HG02981 (cell line): ENCODE data around the gene SNRNP25.
A peak's percentile ranks its signal among the peaks of the same experiment; 100 is the strongest.
"Not testable (repeated sequence)": the region's sequence is repeated elsewhere in the genome, so short reads cannot be mapped to it uniquely, and the experiment has no call there.

Experiments
- ATAC-seq: cut with Tn5 transposase; IDR thresholded peaks from one replicate; pipeline ENCODE4 v1.9.1; 2021; ENCODE audit warnings: mild to moderate bottlenecking, moderate library complexity; ENCODE audit not compliant: unreplicated experiment

The SNRNP25 gene

GRCh38 chr16:53346-54236, at the start of gene SNRNP25, which contains the start of gene POLR3K:
TSS of gene SNRNP25 (plus strand) at chr16:53828. CDS start at chr16:54017, 189 bp downstream.
TSS of gene POLR3K (minus strand) at chr16:53608. CDS start at chr16:53586, 22 bp downstream.
- peak; percentile 89 for ATAC-seq

DNA sequence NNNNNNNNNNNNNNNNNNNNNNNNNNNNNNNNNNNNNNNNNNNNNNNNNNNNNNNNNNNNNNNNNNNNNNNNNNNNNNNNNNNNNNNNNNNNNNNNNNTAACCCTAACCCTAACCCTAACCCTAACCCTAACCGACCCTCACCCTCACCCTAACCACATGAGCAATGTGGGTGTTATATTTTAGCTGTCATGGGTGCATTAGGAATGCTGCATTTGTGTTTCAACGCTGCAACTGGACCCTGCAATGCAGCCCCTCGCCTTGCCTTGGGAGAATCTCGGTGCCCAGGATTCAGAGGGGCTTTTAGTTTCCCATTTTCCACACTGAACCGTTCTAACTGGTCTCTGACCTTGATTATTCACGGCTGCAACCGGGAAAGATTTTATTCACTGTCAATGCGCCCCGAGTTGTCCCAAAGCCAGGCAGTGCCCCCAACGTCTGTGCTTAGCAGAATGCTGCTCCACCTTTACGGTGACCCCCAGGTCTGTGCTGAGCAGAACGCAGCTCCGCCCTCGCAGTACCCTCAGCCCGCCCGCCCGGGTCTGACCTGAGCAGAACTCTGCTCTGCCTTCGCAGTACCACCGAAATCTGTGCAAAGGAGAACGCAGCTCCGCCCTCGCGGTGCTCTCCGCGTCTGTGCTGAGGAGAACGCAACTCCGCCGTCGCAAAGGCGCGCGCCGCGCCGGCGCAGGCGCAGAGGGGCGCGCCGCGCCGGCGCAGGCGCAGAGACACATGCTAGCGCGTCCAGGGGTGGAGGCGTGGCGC, 43.5 kb upstream of the SNRNP25 start:
- no peak for ATAC-seq

DNA sequence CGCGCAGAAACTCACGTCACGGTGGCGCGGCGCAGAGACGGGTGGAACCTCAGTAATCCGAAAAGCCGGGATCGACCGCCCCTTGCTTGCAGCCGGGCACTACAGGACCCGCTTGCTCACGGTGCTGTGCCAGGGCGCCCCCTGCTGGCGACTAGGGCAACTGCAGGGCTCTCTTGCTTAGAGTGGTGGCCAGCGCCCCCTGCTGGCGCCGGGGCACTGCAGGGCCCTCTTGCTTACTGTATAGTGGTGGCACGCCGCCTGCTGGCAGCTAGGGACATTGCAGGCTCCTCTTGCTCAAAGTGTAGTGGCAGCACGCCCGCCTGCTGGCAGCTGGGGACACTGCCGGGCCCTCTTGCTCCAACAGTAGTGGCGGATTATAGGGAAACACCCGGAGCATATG, 42.9 kb upstream of the SNRNP25 start:
- ATAC-seq: not testable (repeated sequence)

- not testable (repeated sequence) for ATAC-seq
Observed at GRCh38 chr16:17062-17765, 36.4 kb upstream of the SNRNP25 start.

- ATAC-seq: not testable (repeated sequence)
Observed at GRCh38 chr16:20886-21285, 32.7 kb upstream of the SNRNP25 start.

- not testable (repeated sequence) for ATAC-seq
Observed at GRCh38 chr16:24151-24550, 29.5 kb upstream of the SNRNP25 start.

DNA sequence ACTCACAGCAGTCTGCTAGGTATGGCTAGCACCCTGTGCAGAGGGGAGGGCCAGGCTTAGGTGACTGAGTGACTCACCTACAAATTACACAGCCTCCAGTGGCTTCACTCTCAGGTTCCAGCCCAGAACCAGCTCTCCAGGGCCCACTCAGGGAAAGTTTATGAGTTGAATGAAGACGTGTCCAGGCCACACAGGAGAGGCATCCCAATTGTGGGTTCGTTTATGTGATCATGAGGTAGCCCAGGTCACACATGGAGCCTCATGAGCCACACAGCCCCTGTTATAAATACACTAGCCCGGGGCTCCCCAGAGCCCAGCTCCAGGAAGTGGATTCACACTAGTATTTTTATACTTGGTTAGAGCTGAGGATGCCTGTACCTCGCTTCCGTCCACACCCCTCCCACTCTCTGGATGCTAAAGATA, 27.7 kb upstream of the SNRNP25 start:
- peak; percentile 55 for ATAC-seq

- ATAC-seq: not testable (repeated sequence)
Observed at GRCh38 chr16:30627-31026, 23.0 kb upstream of the SNRNP25 start.

DNA sequence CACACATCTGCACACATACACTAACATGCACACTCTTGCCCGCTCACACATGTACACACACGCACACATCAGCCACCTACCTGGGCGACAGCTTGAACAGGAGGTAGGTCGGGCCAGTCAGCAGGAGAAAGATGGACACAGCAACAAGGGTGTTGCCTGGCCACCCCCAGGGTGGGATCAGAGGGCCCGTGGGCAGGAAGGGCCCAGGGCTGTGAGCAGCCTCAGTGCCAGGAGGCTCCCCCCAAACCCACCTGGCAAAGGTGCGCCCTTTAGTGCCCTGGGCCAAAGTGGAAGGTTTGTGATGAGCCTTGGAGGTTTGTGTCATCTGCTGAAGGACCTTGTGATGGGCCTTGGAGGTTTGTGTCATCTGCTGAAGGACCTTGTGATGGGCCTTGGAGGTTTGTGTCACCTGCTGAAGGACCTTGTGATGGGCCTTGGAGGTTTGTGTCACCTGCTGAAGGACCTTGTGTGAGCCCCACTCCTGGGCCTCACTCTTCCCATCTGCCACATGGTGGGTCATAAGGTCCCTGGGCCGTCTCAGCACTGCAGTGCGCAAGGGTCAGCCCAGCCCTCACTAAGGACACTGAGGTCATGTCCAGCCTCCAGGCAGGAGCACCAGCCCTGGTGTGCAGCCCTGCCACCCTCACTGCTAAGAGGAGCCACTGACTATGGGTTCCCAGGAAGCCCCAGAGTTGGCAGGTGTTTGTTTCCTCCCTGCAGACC, 20.3 kb upstream of the SNRNP25 start:
- ATAC-seq: not testable (repeated sequence)

- ATAC-seq: no peak
Observed at GRCh38 chr16:33877-34647, 19.6 kb upstream of the SNRNP25 start.

GRCh38 chr16:34648-34987, 19.0 kb upstream of the SNRNP25 start:
- no peak for ATAC-seq

GRCh38 chr16:35011-35677, 18.5 kb upstream of the SNRNP25 start:
- ATAC-seq: no peak

DNA sequence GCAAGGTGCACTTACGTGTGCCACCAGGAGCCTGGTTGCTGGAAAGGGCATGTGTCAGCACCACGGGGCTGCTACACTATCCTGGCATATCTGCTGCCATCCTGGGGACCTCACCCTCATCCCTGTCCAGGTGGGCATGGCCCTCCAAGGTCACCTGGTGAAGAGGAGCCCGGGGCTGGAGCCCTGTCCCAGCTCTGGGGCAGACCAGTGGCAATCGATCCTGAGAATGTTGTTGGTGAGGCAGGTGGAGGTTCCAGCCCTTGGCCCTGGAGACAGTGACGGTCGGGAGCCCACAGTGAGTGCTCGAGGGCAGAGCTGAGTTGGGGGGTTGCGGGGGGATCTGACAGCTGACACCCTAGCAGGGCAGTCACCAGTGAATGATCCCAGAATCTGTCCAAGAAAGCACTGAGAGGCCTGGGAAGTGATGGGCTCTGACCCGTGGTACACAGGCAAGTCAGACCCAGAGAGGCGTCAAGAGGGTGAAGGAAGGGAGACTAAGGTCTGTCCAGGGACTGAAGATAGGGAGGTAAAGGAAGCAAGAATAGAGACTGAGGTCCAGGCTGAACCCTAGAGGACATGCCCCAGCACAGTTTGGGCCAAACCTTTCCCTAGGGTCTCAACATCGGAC, 17.8 kb upstream of the SNRNP25 start:
- no peak for ATAC-seq

- no peak for ATAC-seq
Observed at GRCh38 chr16:36336-36984, 17.2 kb upstream of the SNRNP25 start.

DNA sequence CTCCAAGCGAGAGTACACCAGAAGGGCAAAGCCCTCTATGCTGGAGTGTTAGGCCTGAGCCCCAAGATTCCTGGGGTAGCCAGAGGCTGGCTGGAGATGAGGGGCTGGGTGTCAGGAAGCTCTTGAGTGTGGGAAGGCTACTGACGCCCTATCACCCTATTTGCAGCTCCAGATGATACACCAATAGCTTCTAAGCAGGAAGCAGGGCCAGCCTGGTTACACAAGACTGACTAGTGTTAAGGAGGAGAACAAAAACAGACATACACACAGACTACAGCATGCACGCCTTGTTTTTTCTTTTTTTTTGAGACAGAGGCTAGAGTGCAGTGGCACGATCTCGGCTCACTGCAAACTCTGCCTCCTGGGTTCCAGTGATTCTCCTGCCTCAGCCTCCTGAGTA, 16.1 kb upstream of the SNRNP25 start:
- no peak for ATAC-seq

- ATAC-seq: not testable (repeated sequence)
Observed at GRCh38 chr16:38206-38605, 15.4 kb upstream of the SNRNP25 start.

GRCh38 chr16:38941-39892, 14.4 kb upstream of the SNRNP25 start:
- peak; percentile 75 for ATAC-seq
